Measurements from ENCODE around the gene SEC62.

The SEC62 gene

GRCh38 chr3:169966951-169967915, 626 bp downstream of the SEC62 start:
- DNase-seq = peak; percentile 69 to 78 (median 74)

DNA sequence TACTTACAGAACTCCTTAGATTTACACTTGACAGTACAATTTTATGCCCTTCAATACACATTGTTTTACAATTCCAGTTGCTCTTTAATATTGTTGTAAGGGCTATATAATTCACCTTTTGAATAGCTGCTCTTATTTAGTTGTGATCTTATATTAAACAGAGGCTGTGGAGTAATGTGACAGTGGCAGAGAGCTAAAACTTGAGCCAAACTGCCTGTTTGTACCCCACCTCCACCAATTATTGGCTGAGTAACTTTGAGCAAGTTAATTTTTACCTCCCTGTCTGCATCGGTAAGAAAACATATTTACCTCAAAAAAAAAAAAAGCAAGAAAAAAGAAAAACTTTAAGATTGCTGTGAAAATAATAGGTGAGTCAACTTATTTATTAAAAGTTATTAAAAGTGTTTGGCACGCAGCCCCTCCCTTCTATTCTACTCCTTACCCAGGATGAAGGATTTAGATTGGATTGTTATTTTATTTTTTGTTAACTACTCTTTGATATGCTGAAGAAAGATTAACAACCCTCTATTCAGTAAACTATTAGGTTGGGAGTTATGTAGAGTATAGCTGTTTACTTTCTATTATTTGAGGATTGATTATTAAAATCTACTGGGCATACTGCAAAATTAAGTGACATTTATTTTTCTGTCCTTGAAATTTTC, 1.7 kb downstream of the SEC62 start:
- no peak for DNase-seq

GRCh38 chr3:169969174-169970095, 2.8 kb downstream of the SEC62 start:
- DNase-seq = peak in 2 of 4 experiments; percentile 33 to 45

- no peak for DNase-seq
Observed at GRCh38 chr3:169970847-169971246, 4.2 kb downstream of the SEC62 start.

DNA sequence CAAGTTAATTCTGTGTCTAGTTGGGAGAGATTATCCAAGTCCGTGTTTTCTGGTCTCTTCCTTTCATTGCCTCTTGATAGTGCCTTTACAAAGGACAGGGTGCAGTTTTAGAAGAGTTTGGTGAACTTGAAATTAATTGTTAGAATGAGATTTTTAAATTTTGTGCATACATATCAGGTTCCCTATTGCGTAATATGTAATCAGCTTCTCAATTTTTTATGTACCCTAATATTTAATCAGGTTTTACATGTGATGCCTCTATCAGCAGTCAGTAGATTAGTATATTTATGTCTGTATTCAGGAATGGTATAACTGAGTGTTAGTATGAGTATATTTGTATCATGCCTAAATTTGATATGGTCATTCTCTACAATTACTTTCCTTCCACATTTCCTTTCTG, 4.9 kb downstream of the SEC62 start:
- DNase-seq = no peak

- peak in 2 of 4 experiments; percentile 67 to 81 for DNase-seq
Observed at GRCh38 chr3:169980055-169980454, 13.4 kb downstream of the SEC62 start.

DNA sequence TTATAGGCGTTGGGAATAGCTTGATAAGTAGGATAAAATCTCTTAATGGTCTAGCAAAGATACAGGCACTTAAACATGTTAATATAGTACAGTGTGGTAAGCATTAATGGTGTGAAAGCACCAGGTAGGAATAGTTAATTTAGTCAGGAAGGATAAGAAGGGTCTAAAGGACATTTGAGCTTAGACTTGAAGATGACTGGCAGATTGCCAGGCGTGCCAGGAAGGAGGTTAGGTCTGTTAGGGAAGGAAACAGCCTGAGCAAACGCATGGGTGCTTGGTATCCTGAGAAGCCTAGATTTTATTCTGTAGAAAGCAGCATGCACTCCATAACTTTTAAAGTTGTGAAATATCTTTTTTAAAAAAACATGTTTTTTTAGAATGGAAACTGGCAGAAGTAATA, 17.7 kb downstream of the SEC62 start:
- peak in 3 of 4 experiments; percentile 20 to 29 (median 23) for DNase-seq

DNA sequence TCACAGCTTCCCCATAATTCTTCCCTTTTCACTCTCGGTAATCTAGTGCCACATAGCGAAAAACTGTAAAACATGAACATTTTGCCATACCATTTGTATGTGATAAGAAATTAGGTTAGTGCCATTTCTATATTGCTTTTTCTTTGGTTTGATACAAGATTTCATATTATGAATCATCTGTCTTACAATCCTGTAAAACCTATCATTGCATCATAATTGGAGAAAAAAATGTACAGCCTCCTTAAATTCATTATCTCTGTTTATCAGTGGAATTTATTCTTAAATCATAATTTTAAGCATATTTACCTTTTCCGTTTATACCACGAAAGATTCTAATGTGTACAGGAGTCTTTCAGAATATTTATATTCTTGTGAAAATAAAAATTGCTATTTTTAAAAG, 23.8 kb downstream of the SEC62 start:
- DNase-seq = no peak

DNA sequence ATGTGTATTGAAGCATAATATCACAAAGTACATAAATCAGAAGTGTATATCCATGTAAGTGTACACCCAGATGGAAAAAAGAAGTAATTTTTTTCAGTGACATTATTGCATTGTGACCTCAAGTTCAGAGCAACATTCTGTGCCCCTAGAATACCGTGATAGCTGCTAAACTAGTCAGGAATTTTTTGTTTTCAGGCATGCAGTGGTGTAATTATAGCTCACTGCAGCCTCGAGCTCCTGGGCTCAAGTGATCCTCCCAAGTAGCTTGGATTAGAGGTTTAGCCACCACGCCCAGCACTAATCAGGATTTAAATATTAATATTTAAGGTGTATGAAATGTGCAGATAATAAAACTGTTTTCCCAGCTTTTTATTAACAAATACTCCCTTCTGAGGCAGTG, 25.5 kb downstream of the SEC62 start:
- no peak for DNase-seq

DNA sequence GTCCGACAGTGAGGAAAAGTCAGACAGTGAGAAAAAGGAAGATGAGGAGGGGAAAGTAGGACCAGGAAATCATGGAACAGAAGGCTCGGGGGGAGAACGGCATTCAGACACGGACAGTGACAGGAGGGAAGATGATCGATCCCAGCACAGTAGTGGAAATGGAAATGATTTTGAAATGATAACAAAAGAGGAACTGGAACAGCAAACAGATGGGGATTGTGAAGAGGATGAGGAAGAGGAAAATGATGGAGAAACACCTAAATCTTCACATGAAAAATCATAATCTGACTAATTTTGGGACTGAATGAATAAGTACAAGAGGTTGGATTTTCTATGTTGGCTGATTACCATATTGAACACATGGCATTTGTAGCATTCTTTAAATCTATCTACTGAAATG, 26.2 kb downstream of the SEC62 start:
- DNase-seq = no peak

GRCh38 chr3:169993761-169994160, 27.2 kb downstream of the SEC62 start:
- DNase-seq = no peak

DNA sequence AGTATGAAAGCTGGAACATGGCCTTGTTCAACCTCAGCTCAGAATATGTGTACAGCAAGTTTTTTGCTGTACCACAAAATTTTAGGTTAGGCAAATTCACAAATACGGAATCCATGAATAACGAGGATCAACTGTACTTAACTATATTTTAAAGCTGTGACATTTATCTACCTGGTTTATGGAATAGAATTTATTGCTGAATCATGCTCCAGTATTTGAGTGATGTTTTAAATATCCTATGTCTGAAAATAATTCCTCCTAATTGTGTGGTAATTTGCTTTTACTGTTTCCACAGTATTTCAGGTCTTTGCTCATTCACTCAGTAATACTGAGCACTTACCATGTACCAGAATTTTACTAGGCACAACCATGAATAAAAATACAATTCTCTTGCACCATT, 29.5 kb downstream of the SEC62 start:
- no peak for DNase-seq

- peak in 2 of 4 experiments; percentile 18 to 19 for DNase-seq
Observed at GRCh38 chr3:169998668-169999131, 32.1 kb downstream of the SEC62 start.

GRCh38 chr3:169999433-169999832, 32.8 kb downstream of the SEC62 start:
- no peak for DNase-seq

- DNase-seq = no peak
Observed at GRCh38 chr3:170000051-170000450, 33.4 kb downstream of the SEC62 start.

- no peak for DNase-seq
Observed at GRCh38 chr3:170002231-170002630, 35.6 kb downstream of the SEC62 start.

GRCh38 chr3:170002879-170003278, 36.3 kb downstream of the SEC62 start:
- peak in 3 of 4 experiments; percentile 21 to 52 (median 46) for DNase-seq

GRCh38 chr3:170003881-170004356, 37.3 kb downstream of the SEC62 start:
- DNase-seq = no peak

GRCh38 chr3:170007031-170007663, 40.5 kb downstream of the SEC62 start:
- DNase-seq = peak; percentile 68 to 81 (median 78)

DNA sequence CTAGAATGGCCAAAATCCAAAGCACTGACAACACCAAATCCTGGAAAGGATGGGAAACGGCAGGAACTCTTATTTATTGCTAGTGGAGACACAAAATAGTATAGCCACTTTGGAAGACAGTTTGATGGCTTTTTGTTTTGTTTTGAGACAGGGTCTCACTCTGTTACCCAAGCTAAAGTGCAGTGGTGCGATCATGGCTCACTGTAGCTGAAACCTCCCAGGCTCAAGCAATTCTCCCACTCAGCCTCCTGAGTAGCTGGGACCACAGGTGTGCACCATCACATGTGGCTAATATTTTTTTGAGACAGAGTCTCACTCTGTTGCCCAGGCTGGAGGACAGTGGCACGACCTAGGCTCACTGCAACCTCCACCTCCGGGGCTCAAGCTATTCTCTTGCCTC, 43.9 kb downstream of the SEC62 start:
- DNase-seq = no peak

GRCh38 chr3:170012683-170013400, 46.2 kb downstream of the SEC62 start:
- no peak for DNase-seq
